OCI-M1 (cell line): ENCODE data around the gene OR4D1.
"Not testable (repeated sequence)": the region's sequence is repeated elsewhere in the genome, so short reads cannot be mapped to it uniquely, and the experiment has no call there.

Experiments used
- DNase-seq: peaks from one replicate; lab custom pipeline; 2025; lab: John Stamatoyannopoulos, UW

The OR4D1 gene

DNA sequence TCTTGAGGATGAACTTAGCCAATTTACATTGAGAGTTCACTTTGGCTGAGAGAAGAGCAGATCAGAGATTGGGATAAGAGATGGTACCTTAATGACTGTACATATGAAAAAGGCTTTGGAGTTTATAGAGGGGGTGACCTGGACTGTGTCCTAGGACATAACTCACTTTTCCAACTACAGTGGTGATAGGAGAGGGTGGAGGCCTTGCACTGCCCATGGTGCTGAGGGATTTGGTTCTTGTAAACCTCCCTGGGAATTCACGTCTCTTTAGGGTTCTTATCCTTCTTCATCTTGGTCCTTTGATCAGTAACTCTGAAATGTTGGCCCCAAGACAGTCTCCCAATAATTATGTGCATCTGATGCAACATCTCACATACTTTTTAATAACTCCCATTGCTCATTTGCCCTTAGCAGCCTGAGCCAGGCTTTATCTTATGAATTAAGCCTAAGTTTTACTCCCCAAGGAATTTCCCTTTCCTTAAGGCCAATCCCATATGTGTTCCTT is at the start of gene OR4D1:
Gene OR4D1 (plus strand): TSS at position 455 of the 505 bp plus-strand sequence. CDS start 6,770 bp downstream, outside the sequence.
- no peak for DNase-seq

DNA sequence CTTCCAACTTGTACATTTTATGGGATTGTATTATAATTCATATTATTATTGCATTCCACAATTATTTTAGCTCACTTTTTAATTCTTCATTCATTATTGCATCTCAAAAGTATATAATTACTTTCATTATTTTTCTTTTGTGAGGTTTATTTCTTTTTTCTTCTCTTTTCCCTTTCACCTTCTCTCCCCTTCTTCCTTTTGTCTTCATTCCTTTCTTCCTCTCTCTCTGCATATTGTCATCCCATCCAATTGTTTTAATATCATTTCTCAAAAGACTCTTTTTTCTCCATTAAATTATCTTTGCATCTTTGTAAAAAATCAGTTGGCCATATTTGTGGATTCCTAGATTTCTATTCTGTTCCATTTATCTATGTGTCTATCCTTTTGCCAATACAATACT is 47.7 kb upstream of the OR4D1 start:
- no peak for DNase-seq

DNA sequence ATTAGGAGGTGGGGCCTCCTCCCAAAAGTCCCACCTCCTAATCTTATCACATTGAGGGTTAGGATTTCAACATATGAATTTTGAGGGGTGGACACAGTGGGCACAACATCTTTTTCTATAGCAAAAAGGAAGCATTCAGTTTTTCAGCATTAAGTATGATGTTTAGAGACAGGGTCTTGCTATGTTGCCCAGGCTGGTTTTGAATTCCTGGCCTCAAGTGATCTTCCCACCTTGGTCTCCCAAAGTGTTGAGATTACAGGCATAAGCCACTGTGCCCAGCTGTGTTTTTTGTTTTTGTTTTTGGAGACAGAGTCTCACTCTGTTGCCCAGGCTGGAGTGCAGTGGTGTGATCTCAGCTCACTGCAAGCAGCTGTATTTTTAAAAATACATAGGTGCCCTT is 46.3 kb upstream of the OR4D1 start:
- not testable (repeated sequence) for DNase-seq

DNA sequence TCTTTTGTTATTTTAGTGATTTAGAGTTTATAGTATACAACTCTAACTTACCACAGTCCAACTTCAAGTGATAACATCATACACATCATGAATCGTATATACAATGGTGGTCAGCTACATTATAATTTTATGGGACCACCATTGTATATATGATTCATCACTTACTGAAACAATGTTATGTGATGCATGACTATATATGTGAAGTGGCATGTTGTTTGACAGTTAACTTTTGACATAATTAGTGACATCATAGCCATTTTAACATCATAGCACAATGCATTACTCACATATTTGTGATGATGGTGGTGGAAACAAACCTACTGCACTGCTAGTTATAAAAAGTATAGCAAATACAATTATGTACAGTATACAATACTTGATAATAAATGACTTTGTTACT is 43.1 kb upstream of the OR4D1 start:
- no peak for DNase-seq

DNA sequence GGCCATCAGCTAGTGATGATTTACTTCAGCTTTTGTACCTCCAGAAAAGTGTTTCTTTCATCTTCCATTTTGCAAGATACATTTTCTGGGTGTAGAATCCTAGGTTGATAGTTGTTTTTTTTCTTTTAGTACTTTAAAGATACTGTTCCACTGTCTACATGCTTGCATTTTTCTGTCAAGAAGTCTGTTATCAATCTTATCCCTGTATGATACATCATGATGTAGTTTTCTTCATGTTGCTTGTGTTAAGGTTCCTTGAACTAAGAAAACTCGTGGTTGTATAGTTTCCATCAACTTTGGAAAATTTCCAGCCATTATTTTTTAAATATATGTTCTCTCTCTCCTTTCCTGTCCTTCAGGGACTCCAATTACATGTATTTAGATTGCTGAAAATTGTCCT is 40.9 kb upstream of the OR4D1 start:
- DNase-seq = no peak

DNA sequence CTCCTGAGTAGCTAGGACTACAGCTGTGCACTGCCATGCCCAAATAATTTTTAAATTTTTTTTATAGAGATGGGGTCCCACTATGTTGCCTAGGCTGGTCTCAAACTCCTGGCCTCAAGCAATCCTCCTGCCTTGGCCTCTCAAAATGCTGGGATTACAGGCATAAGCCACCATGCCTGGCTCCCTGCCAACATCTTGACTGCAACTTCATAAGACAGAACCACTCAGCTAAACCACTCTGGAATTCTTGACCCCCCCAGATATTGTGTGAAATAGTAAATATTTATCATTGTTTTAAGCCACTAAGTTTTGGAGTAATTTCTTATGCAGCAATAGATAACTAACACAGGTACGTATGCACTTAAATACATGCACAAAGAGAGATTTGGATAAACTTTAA is 39.0 kb upstream of the OR4D1 start:
- no peak for DNase-seq

DNA sequence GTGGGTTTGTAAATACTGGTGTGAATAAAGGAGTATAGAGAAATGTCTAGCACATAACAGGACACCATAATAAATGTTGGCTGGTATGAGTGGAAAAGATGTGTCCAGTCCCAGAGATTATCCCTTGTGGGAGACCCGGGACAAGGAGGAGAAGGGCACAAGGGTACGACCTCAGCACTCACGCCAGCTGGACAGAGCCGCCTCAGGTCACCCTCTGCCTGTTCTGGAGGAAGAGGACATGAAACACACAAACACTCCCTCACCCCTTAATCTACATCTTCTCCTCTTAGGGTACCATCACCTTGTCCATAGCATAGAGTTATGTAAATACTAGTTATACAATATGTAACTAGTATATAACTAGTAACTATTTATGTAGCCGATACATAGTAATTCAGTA is 38.2 kb upstream of the OR4D1 start:
- DNase-seq = no peak

DNA sequence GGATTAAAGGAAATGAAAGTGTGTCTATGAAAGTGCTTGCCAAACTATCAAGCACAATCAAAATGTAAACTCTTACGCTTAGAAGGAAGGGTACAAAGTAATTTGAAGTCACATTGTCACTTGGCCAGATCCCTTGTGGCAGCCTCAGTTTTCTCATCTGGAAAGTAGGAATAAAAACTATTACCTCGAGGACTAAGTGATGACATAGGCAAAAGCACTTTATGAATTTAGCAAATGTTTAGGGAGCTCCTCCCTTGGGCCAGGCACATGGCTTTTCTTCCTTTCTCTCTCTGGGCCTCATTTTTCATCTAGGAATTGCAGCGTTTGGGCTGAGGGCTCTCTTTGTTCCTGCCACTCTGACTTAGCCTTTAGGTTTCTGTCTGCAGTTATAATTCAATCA is 36.5 kb upstream of the OR4D1 start:
- DNase-seq = no peak

DNA sequence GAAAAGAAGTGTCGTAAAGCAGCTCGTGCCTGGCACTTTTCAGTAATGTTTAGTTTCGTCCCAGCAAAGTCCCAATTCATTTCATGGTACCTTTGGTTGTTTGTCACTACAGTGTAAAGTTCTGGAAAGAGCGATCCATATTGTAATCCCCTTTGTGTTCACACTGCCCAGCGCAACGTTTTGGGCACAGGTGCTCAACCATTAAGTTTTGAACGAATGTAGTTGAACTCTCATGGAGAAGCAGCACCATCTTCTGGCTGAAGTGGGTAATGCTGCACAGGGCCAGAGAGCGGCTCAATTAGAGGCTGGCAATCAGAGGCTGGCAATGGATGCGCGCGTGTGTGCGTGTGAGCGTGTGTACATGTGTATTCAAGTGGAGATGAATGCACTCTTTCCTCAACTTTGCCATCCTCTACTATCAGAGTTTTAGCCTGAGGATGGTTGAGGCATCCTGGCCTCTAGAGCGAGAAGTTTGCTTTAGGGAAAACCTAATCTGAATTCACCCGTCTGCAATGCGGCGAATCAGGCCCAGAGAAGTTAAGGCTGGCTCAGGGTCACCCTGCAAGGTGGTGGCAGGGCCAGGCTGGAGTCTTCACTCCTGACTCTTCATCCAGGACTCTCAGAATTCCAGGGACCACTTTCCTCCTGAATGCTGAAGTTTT is 35.1 kb upstream of the OR4D1 start:
- peak; percentile 83 for DNase-seq

DNA sequence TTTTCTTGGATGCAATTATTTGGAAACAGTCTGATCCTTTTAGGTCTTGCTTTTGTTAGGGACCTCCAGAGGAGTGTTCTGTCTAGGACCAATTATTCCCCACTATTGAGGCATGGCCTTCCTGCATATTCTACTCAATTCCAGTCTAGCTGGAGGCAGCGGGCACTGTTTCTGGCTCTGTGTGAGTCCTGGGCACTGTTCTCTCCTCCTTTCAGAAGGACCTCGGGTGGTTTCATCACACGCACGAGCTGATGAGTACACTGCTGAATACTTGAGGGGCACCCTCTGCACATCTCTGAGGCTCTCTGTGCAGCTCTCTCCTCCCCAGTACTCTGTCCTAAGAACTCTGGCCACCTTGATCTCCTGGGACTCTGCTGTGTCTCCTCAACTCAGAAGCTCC is 34.2 kb upstream of the OR4D1 start:
- no peak for DNase-seq

DNA sequence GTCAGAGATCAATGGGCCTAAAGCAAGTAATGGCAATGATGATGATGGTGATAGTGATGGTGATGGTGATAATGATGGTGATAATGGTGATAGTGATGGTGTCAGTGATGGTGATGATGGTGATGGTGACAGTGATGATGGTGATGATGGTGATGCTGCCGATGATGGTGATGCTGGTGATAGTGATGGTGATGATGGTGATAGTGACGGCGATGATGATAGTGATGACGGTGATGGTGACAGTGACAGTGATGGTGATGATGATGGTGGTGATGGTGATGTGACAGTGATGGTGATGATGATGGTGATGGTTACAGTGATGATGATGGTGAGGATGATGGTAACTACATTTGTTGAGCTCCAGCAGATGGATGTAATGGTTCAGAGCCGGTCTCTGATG is 30.8 kb upstream of the OR4D1 start:
- no peak for DNase-seq

DNA sequence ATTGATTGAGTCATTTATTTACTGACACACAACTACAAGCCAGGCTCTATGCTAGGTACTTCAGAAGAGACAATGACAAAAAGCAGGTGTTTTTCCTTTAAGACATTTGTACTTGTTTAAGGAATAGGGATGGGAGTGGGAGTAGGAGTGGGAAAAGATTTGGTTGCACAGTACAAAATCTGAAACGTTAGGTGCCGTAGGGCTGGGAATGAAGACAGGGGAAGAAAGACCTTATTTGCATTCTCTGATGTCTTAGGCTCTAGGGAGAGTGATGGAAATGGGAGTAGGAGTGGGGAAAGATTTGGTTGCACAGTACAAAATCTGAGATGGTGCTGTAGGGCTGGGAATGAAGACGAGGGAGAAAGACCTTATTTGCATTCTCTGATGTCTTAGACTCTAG is 28.7 kb upstream of the OR4D1 start:
- DNase-seq = no peak

DNA sequence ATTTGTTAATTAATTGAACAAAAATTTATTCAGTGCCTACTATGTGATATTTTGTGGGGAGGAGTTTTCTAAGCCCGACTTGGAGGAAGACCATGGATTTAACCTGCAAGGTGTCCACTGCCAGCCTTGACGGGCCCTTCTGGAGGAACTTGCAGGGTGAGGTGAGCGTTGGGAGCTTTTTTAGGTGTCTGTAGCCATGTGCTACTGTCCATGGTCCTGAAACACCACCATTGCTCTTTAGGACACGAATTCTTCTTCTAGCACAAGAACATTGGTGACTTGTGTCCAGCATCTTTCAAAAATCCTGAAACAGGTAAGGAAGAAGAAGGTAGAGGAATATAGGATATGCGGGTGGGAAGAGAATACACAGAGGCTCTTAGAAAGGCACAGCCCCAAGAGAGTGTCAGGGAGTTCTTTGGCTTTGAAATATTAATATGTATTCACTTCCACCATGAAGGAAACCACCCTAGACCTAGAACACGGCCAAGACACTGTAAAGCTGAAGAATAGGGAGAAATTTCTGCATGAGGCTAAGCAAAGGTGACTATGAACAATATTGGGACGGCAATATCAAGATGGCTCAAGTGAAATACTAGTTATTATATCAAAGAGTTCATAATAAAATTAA is 27.9 kb upstream of the OR4D1 start:
- DNase-seq = peak; percentile 68

DNA sequence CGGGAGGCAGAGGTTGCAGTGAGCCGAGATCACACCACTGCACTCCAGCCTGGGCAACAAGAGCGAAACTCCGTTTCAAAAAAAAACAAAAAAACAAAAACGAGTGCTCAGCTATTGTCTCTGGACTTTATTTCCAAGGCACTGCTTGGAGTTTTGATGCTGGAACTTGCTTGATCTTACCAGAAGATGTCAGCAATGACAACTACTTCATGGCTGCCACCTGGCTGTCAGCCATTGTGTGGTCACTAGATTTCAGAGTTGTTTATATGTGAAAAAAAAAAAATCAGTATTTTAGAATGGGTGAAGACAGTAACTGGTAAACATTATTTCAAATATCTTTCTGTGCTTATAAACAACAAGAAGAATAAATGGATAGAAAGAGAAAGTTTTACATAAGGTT is 26.3 kb upstream of the OR4D1 start:
- peak; percentile 76 for DNase-seq

DNA sequence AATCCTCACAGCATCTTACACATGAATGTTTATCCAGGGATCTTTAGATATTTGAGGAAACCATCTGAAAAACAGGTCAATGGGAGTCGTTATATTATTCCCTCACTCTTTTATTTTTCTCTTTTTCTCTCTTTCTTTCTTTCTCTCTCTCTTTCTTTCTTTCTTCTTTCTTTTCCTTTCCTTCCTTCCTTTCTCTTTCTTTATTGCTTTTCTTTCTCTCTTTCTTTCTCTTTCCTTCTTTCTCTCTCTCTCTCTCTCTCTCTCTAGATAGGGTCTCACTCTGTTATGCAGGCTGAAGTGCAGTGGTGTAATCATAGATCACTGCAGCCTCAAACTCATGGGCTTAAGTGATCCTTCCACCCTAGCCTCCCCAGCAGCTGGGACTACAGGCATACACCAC is 20.3 kb upstream of the OR4D1 start:
- no peak for DNase-seq

DNA sequence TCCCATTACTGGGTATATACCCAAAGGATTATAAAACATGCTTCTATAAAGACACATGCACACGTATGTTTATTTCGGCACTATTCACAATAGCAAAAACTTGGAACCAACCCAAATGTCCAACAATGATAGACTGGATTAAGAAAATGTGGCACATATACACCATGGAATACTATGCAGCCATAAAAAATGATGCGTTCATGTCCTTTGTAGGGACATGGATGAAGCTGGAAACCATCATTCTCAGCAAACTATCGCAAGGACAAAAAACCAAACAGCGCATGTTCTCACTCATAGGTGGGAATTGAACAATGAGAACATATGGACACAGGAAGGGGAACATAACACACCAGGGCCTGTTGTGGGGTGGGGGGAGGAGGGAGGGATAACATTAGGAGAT is 15.5 kb upstream of the OR4D1 start:
- DNase-seq = not testable (repeated sequence)

DNA sequence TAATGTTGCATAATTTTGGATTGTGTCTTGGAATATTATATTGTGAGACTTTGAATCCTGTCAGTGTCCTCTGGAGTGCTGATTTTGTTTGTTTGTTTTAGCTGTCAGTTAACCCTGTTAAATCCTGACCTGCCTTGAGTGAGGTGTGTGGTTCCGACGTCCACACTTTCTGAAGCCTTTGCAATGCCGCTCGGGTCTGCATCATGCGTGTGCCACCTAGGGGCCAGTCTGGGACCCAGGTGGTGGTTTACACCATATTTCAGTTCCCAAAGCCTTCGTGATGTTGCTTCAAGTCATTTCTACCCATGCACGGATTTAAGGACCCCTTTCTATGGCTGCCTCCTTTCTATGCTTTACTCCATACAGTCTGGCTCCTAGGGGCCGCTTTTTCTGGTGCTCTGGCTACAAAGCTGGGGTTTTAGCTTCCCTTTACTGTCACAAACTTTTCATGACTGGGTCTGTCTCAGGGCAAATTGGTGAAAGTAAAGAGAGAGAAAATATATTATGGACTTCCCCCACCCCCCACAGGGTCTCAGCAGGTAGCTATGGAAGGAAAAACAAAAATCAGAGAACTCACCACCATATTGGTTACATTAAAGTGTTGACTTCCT is 11.4 kb upstream of the OR4D1 start:
- DNase-seq = no peak

DNA sequence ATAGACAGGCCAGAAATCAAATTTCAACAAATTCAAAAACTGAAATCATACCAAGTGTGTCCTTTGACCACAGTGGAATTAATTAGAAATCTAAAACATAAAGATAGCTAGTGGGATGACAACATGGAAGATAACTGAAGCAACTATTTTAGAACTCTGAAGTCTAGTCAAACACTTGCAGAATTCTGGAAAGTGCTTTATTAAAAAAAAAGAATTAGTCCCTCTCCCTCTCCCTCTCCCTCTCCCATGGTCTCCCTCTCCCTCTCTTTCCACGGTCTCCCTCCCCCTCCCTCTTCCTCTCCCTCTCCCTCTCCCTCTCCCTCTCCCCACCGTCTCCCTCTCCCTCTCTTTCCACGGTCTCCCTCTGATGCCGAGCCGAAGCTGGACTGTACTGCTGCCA is 6.7 kb upstream of the OR4D1 start:
- DNase-seq = no peak

DNA sequence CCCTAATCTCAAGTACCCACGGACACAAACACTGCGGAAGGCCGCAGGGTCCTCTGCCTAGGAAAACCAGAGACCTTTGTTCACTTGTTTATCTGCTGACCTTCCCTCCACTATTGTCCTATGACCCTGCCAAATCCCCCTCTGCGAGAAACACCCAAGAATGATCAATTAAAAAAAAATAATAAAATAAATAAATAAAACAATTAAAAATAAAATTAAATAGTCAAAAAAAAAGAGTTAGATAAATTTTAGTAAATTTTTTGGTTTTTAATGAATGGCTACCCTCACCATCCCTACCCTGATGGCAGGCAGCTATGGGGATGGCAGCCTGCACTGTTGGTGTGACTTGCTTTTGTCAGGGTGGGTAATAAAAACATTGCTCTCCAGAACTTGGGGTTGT is 4.8 kb upstream of the OR4D1 start:
- not testable (repeated sequence) for DNase-seq

DNA sequence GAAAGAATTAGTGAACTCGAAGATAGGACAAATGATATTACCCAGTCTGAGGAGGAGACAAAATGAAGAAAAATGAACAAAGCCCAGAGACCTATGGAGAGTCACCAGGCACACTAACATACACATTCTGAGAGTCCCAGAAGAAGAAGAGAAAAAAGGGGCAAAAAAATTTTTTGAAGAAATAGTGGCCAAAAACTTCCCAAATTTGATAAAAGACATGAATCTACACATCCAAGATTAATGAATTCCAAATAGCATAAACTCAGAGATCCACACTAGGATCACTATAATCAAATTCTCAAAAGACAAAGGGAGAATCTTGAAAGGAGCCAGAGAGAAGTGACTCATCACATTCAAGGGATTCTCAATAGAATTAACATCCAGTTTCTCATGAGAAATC is 3.4 kb upstream of the OR4D1 start:
- no peak for DNase-seq

DNA sequence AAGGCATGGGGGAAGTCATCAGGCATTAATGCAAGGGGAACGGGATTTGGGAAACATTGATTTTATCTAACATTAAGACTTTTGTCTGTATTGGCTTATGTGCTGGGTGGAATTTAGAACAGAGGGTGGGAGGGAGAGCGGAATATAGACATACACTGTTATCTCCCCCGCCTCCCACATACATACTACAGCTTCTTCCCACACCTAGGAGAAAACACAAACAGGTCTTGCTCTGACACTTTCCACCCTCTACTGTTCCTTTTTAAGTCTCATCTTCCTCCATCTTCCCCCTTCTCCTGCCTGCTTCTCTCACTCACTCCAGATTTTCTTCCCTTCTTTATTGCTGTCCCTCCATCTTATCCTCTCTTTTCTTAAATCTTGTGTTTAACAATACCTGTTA is 425 bp downstream of the OR4D1 start:
- DNase-seq = no peak

DNA sequence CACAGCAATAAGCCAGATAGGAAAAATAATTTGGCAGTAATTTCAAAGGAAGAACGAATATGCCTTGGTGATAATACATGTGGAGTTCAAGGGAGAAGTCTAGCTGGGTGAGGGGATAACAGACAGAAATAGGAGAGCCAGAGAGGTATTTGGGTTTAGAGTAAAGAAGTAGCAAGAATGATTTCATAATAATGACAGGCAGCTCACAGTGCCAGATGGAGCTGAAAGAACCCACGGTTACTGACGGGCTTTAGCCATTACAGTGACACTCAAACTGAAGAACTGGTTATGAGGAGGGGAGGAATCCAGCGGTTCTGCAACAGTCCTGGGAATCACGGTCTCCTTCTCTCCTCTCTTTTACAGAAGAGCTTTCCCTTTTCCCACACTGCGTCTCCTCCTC is 2.2 kb downstream of the OR4D1 start:
- DNase-seq = no peak

DNA sequence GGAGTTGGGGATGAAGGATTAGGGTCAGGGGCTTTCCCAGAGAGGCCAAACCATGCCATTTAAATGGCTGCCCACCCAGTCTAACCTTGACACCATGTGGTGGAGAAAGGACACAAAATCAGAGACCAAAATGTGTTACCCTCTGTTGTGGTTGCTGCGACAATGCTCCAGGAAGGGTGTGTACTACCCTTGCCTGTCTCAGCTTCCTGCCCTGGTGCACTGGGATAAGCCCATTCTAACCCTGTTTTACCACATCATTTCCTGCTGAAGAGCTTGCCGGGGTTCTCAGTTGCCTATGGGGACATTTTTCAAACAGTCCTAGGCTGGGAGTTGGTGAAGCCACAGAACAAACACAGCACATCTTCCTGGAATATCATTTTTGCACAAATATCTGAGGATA is 4.9 kb downstream of the OR4D1 start:
- DNase-seq = peak; percentile 5

DNA sequence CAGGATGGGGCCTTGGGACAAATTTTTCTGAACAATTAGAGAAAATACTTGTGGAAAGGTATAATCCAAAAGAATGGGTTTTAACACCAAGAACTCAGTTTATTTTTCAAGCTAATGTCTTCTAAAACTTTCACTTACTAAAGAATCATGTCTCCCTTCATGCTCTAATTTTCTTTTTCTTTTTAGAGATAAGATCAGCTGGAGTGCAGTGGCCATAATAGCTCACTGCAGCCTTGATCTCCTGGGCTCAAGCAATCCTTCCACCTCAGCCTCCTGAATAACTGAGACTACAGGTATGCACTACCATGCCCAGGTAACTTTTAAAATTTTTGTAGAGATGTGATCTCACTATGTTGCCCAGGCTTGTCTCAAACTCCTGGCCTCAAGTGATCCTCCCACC is 5.5 kb downstream of the OR4D1 start:
- DNase-seq = no peak
